Natural killer cell (primary cell): ENCODE results near the gene PLXDC1. TPM values are rescaled to one million over a fixed set of nuclear protein-coding genes. Genes with fewer than 3 reads are reported as not detected.

Experiments used
- ATAC-seq, 3 donors: fragments of 150-1000 bp in 2 of 3; fragments of 200-7000 bp in 1 of 3; cut with Tn5 transposase; 1 replicate in 1 of 3; 2 replicates in 2 of 3; pipeline ENCODE4 v1.10.0; 2021; ENCODE audit warnings: mild to moderate bottlenecking in 2 of 3, moderate library complexity in 2 of 3
- DNase-seq, 2 donors: peaks; one replicate each; pipeline versions ENCODE4 v3.0.0 to v3.0.0-alpha.2; 2013 to 2021; ENCODE audit warnings: mixed read lengths in 1 of 2
- H3K27ac ChIP-seq: one replicate; pipeline ENCODE4 v1.5.1; 2013; ENCODE audit warnings: mild to moderate bottlenecking, low read length
- H3K27me3 ChIP-seq: one replicate; pipeline ENCODE4 v1.6.1; 2013; ENCODE audit warnings: low read length; ENCODE audit not compliant: control insufficient read depth, insufficient read depth
- H3K36me3 ChIP-seq: one replicate; pipeline ENCODE4 v1.6.1; 2013; ENCODE audit warnings: low read length; ENCODE audit not compliant: control insufficient read depth, insufficient read depth
- H3K4me1 ChIP-seq: one replicate; pipeline ENCODE4 v1.6.1; 2013; ENCODE audit warnings: low read length; ENCODE audit not compliant: control insufficient read depth, insufficient read depth
- H3K4me3 ChIP-seq: one replicate; pipeline ENCODE4 v1.5.1; 2013; ENCODE audit warnings: low read length
- H3K9me3 ChIP-seq: one replicate; pipeline ENCODE4 v1.6.1; 2013; ENCODE audit warnings: low read length; ENCODE audit not compliant: control insufficient read depth, insufficient read depth
- H3K27ac Mint-ChIP-seq, 2 donors: one replicate each; pipeline ENCODE4 v1.8.0; 2022; ENCODE audit warnings: mild to moderate bottlenecking in 2 of 2, mixed read lengths in 2 of 2, moderate library complexity in 1 of 2
- H3K27me3 Mint-ChIP-seq, 2 donors: one replicate each; pipeline ENCODE4 v1.8.0; 2022; ENCODE audit warnings: low read depth in 2 of 2, mixed read lengths in 2 of 2
- H3K36me3 Mint-ChIP-seq: one replicate; pipeline ENCODE4 v1.8.0; 2022; ENCODE audit warnings: mixed read lengths
- H3K4me1 Mint-ChIP-seq, 2 donors: one replicate each; pipeline ENCODE4 v1.8.0; 2022; ENCODE audit warnings: mixed read lengths in 2 of 2
- H3K4me3 Mint-ChIP-seq: one replicate; pipeline ENCODE4 v1.8.0; 2022; ENCODE audit warnings: mild to moderate bottlenecking, moderate library complexity, mixed read lengths
- H3K9me3 Mint-ChIP-seq, 2 donors: one replicate each; pipeline ENCODE4 v1.8.0; 2022; ENCODE audit warnings: mixed read lengths in 2 of 2
- WGBS: methylation state at CpG from one replicate; pipeline ENCODE4 v1.1.7; 2013; ENCODE audit warnings: missing lambda C conversion rate; ENCODE audit not compliant: insufficient coverage; 5-methylcytosine and 5-hydroxymethylcytosine counted together
- intact Hi-C: fragments of 100-400 bp; cut with micrococcal nuclease; formaldehyde crosslinking; loops from one replicate; pipeline ENCODE4 v1.14.2; 2022
- total RNA-seq, 4 donors: library from RNA; stranded (reverse); fragments of 120-200 nt in 1 of 4; gene quantifications; one replicate each; pipeline versions ENCODE4 v1.2.3 to v1.2.4, GENCODE V29; 2013 to 2022
- TF ChIP-seq, protein P1 (sequence below): fragments of 200-600 bp; IDR thresholded peaks from one replicate; pipeline ENCODE4 v1.8.0; 2022; ENCODE audit warnings: antibody characterized with exemption

Gene PLXDC1
- total RNA-seq, 3 donors from 2014 or later (not counting 1 experiment from before 2014, with no cell fraction given) = 5.7 to 53.6 (median 15.9) TPM

DNA sequence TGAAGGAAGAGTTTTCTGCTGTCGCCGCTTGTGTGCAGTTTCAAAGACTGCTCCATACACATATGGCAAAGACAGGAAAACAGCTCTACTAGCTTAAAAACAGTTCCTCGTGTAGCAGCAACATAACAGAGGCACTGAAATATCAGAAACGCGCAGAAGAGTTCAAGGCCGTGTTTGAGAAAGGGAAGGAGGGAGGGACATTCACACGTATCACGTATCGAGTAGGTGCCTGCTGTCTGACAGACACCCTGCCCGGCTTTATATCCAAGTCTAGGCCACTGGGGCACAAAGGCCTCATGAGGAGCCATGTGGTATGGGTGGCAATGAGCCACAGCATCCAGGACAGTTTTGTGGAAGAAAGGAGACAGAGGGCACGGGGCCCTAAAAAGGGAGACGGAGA is 50.3 kb downstream of the PLXDC1 start:
- peaks cover 55 to 60% of the 10 kb centered on the region in 2 donors for H3K4me1 Mint-ChIP-seq
- 93% methylated on average over 12 of the region's 12 CpGs for whole genome bisulfite sequencing
- peaks cover 42% of the 10 kb centered on the region for H3K4me1 ChIP-seq
- ATAC-seq (no peak), DNase-seq (peak in 1 of 2 donors; percentile 19)
- no peaks in the 10 kb centered on the region for H3K9me3 Mint-ChIP-seq
- no peak overlapping the region for H3K4me3 ChIP-seq
- no peak overlapping the region for H3K27ac Mint-ChIP-seq
- no peaks in the 10 kb centered on the region for H3K36me3 ChIP-seq
- H3K27me3 ChIP-seq = no peaks in the 10 kb centered on the region
- H3K4me3 Mint-ChIP-seq = no peak overlapping the region
- H3K27me3 Mint-ChIP-seq = no peaks in the 10 kb centered on the region
- intact Hi-C loops = no loop called here
- H3K9me3 ChIP-seq = no peaks in the 10 kb centered on the region
- TF ChIP-seq, protein P1, sequence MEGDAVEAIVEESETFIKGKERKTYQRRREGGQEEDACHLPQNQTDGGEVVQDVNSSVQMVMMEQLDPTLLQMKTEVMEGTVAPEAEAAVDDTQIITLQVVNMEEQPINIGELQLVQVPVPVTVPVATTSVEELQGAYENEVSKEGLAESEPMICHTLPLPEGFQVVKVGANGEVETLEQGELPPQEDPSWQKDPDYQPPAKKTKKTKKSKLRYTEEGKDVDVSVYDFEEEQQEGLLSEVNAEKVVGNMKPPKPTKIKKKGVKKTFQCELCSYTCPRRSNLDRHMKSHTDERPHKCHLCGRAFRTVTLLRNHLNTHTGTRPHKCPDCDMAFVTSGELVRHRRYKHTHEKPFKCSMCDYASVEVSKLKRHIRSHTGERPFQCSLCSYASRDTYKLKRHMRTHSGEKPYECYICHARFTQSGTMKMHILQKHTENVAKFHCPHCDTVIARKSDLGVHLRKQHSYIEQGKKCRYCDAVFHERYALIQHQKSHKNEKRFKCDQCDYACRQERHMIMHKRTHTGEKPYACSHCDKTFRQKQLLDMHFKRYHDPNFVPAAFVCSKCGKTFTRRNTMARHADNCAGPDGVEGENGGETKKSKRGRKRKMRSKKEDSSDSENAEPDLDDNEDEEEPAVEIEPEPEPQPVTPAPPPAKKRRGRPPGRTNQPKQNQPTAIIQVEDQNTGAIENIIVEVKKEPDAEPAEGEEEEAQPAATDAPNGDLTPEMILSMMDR = no peak
- no peak overlapping the region for H3K27ac ChIP-seq
- H3K36me3 Mint-ChIP-seq = no peaks in the 10 kb centered on the region

DNA sequence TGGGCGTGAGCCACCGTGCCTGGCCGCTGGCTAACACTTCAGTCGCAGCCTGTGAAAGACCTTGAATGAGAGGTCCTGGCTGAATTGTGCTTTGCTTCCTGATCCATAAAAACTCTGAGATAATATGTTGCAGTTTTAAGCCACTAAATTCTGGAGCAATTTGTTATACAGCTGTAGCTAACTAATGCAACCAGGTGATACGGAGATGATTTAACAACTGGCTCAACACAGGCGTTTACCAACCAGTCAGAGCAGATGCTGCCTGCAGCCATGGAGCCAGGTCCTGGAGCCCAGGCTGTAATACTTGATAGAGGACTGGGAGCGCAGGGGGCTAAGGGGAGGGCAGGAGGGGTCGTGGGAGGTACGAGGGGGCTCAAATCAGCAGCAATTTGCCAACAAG is 50.9 kb downstream of the PLXDC1 start:
- no peak for ATAC-seq
- Mint-ChIP-seq H3K36me3 (no peaks in the 10 kb centered on the region), H3K9me3 (no peaks in the 10 kb centered on the region), H3K27me3 (no peaks in the 10 kb centered on the region), H3K4me1 (peaks cover 61 to 66% of the 10 kb centered on the region in 2 donors), H3K27ac (peak overlapping the region in 1 of 2 donors; percentile 14), H3K4me3 (no peak overlapping the region)
- no peak for DNase-seq
- H3K27me3 ChIP-seq = no peaks in the 10 kb centered on the region
- intact Hi-C loops = no loop called here
- no peak overlapping the region for H3K27ac ChIP-seq
- H3K9me3 ChIP-seq = no peaks in the 10 kb centered on the region
- H3K4me3 ChIP-seq = no peak overlapping the region
- WGBS = 84% methylated on average over 8 of the region's 9 CpGs
- TF ChIP-seq, protein P1 = no peak
- H3K36me3 ChIP-seq = no peaks in the 10 kb centered on the region
- H3K4me1 ChIP-seq = peaks cover 47% of the 10 kb centered on the region

DNA sequence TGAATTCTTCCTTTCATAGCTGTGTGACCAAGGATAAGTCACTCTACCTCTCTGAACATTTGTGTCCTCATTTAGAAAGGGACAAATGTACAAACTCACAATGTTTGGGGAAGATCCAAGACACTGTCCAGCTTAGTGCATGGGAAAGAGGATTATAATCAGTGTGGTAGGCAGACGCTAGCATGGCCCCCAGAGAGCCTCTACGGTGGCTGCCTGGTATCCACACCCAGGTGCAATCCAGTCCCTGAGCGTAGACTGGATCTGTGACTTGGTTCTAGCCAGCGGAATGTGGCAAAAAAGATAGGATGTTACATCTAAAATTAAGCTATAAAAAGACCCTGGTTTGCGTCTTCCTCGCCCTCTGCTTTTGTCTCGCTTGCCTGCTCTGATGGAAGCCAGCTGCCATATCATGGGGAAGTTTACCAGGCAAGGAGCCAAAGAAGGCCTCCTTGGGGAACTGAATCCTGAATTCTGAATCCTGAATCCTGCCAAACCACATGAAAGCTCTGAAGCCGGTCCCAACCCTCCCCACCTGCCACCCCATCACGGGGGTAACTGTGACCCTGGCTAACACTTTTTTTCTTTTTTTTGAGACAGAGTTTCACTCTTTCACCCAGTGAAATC is 51.7 kb downstream of the PLXDC1 start:
- TF ChIP-seq, protein P1 = no peak
- Mint-ChIP-seq H3K4me3 (peak overlapping the region; percentile 17), H3K4me1 (peaks cover 69 to 73% of the 10 kb centered on the region in 2 donors), H3K36me3 (no peaks in the 10 kb centered on the region), H3K27me3 (no peaks in the 10 kb centered on the region), H3K9me3 (no peaks in the 10 kb centered on the region), H3K27ac (peak overlapping the region in 1 of 2 donors; percentile 14)
- H3K27ac ChIP-seq = no peak overlapping the region
- H3K36me3 ChIP-seq = no peaks in the 10 kb centered on the region
- peaks cover 55% of the 10 kb centered on the region for H3K4me1 ChIP-seq
- 71% methylated on average over 8 of the region's 9 CpGs for whole genome bisulfite sequencing
- ATAC-seq = peak in 2 of 3 donors; percentile 38 to 60
- no peaks in the 10 kb centered on the region for H3K9me3 ChIP-seq
- intact Hi-C loops = loop anchor here (10.0 kb wide), 1 partner anchor 235 kb away; no protein-coding TSS in a partner anchor
- DNase-seq = no peak
- no peaks in the 10 kb centered on the region for H3K27me3 ChIP-seq
- no peak overlapping the region for H3K4me3 ChIP-seq

DNA sequence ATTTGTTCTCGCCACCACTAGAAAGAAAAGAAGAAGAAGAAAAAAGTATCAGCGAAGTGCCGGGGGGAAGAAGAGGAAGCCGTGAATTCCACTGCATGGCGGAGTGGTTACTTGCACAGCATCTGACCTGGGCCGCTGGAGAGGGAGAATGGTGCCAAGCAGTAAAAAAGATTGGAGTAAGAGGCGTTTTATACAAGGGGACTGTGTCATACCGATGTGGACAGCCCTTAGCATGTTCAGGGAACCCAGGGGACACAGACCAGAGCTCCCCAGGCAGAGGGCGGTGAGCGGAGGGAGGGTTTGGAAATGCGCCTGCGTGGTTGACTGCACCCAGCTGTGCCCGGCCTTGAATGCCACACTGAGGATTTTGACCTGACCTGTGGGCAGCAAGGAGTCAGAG is 52.8 kb downstream of the PLXDC1 start:
- H3K4me3 Mint-ChIP-seq = peak overlapping the region; percentile 22
- peak overlapping the region; percentile 14 to 15 for H3K27ac Mint-ChIP-seq
- H3K36me3 Mint-ChIP-seq = no peaks in the 10 kb centered on the region
- Histone ChIP-seq H3K9me3 (no peaks in the 10 kb centered on the region), H3K4me3 (no peak overlapping the region), H3K4me1 (peaks cover 67% of the 10 kb centered on the region), H3K27ac (no peak overlapping the region), H3K27me3 (no peaks in the 10 kb centered on the region), H3K36me3 (no peaks in the 10 kb centered on the region)
- 49% methylated on average over 13 of the region's 13 CpGs for WGBS
- no peak for DNase-seq
- no peak for ATAC-seq
- H3K9me3 Mint-ChIP-seq = no peaks in the 10 kb centered on the region
- no peaks in the 10 kb centered on the region for H3K27me3 Mint-ChIP-seq
- peaks cover 80 to 85% of the 10 kb centered on the region in 2 donors for H3K4me1 Mint-ChIP-seq
- TF ChIP-seq, protein P1 = no peak
- intact Hi-C loops = loop anchor here (10.0 kb wide), 1 partner anchor 234 kb away; no protein-coding TSS in a partner anchor
